ENCODE data around the gene NOC3L.

NOC3L gene

DNA sequence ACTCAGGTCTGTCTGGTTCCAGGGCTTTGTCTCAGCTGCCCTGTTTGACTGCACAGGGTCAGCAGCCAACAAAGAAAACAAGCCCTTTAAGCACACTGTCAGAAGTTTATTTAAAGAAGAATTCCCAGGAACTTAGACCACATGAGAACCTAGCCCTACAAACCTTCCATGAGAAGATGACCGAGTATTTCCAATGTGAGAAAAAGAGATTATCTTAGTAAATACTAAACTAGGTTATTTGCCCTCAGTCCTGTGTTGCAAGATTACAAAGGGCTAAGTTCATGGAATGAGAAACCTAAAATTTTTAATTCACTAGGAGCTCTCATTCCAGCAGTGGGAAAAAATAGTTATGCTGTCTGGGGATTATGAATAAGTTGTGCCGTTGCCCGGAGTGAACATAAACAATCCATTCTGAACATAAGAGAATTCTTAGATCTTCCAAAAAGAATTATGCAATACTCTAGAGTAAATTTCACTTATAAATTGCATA lies 46.7 kb downstream of the NOC3L start:
- no peak for DNase-seq
- in situ Hi-C loops (cut with HindIII; ENCODE audit: low pct_ligation_motif_present, low pct_unique_long_range_greater_than_20kb, low sequenced_read_pairs): loop anchor here (25.0 kb wide), 1 partner anchor 404 kb away; no protein-coding TSS in a partner anchor

GRCh38 chr10:94315024-94315451 lies 47.7 kb downstream of the NOC3L start:
- in situ Hi-C loops (cut with HindIII; ENCODE audit: low pct_ligation_motif_present, low pct_unique_long_range_greater_than_20kb, low sequenced_read_pairs): loop anchor here (25.0 kb wide), 1 partner anchor 403 kb away; no protein-coding TSS in a partner anchor
- no peak for DNase-seq

DNA sequence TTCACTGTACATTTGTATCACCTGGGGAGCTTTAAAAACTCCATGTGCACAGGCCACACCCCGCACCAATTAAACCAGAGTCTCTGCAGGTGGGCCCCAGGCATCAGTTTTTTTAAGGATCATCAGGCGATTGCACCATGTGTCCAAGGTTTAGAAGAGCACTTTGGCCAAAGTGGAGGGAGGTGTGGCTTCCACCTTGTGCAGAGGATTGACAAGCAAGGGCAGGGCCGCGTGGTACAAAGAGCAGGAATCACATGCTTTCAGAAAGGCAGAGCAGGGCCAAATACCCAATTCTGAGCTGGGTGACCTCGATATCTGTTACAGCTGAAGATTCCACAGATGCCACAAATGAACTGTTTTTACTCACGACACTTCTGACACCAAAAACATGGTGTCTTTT lies 52.4 kb downstream of the NOC3L start:
- in situ Hi-C loops (cut with HindIII; ENCODE audit: low pct_ligation_motif_present, low pct_unique_long_range_greater_than_20kb, low sequenced_read_pairs): loop anchor here (25.0 kb wide), 1 partner anchor 398 kb away; no protein-coding TSS in a partner anchor
- DNase-seq: no peak

DNA sequence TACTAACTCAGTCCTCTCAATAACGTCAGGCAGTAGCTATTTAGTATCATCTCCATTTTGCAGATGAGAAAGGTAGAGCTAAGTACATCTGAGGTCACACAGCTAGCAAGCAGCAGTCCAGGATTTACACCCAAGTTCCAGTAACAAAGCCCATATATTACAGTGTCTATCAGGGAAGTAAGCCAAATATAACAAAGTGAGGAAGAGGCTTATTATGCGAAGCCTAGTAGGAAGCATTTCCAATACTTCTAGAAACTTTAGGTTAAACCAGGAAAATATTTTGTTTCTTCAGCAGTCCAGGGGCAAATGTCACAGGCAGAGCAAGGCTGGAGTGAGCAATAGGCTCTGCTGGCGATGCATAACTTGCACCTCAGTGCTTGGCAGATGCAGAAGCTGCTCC lies 53.9 kb downstream of the NOC3L start:
- in situ Hi-C loops (cut with HindIII; ENCODE audit: low pct_ligation_motif_present, low pct_unique_long_range_greater_than_20kb, low sequenced_read_pairs): loop anchor here (25.0 kb wide), 1 partner anchor 397 kb away; no protein-coding TSS in a partner anchor
- DNase-seq: no peak

DNA sequence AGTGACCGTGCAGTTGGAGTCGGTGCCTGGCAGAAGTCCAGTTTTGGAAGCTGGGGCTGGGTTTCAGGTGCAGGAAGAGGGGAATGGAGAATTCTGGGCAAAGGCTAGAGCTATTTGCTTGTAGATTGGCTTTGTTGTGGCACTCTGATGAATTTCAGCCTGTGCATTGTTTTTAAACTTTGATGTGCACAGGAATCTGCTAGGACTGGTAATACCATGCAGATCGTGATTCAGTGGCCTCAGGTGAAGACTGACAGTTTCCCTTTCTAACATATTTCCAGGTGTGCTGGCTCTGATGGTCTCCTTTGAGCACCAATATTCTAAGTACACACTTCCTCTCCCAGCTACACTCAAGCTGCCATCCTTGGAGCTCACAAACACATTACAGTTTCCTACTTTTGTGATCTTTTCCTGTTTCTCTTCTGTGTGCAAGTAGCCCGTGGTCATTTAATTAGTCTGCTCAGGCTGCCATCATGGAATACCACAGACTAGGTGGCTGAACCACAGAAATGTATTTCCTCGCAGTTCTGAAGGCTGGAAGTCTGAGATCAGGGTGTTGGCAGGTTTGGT lies 55.6 kb downstream of the NOC3L start:
- no peak for DNase-seq
- in situ Hi-C loops (cut with HindIII; ENCODE audit: low pct_ligation_motif_present, low pct_unique_long_range_greater_than_20kb, low sequenced_read_pairs): loop anchor here (25.0 kb wide), 1 partner anchor 395 kb away; no protein-coding TSS in a partner anchor

DNA sequence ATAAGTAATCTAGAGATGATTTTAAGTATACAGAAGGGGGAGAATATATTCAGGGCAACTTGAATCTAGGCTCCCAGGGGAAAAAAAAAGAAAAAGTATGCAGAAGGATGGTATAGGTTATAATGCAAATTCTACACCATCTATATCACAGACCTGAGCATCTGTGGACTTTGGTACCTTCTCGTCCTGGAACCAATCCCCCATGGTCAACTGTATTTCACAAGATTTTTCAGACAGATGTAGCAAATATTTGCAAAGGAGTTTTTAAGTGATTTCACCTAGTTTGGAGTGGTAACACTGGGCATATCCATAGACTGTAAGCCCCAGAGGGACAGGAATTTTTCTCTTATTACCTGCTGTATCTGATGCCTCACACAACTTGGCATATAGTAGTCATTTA lies 58.8 kb downstream of the NOC3L start:
- in situ Hi-C loops (cut with HindIII; ENCODE audit: low pct_ligation_motif_present, low pct_unique_long_range_greater_than_20kb, low sequenced_read_pairs): loop anchor here (25.0 kb wide), 1 partner anchor 392 kb away; no protein-coding TSS in a partner anchor
- DNase-seq: no peak

DNA sequence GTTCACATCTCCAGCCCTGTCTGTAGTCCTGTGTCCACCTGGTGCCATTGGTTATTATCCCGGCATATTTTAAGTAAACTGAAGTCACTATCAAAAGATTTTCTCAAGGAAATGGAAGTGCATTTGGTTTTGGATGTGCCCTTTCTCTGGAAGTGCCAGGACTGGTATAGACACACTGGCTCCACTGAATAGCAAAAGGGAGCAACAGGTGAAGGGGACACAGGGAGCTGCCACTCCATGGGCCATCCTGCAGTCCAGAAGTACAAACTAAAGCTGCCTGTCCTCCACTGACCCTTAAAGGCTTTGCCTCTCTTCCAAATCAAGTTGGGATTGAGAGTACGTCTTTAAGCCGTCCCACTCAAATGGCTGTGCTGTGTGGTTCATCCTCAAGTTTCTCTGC lies 62.7 kb downstream of the NOC3L start:
- in situ Hi-C loops (cut with HindIII; ENCODE audit: low pct_ligation_motif_present, low pct_unique_long_range_greater_than_20kb, low sequenced_read_pairs): loop anchor here (25.0 kb wide), 1 partner anchor 388 kb away; no protein-coding TSS in a partner anchor

DNA sequence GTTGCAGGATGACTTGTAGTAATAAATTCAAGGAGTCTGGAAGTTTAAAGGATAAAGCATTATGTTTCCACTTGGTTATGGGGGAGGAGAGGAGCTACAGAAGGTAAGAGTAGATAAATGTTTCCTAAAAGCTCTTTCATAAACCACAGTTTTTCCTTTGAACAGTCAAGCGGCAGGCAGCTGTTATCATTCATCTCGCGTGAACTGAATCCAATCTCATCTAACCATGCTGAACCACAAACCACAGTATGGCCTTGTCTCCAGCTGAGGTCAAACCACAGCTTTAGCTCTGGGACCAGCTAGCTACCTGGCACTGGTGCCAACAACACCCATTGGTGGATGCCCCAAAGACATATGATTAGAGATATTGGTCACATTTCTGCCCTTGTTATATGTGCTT lies 63.3 kb downstream of the NOC3L start:
- in situ Hi-C loops (cut with HindIII; ENCODE audit: low pct_ligation_motif_present, low pct_unique_long_range_greater_than_20kb, low sequenced_read_pairs): no loop called here
- peak; percentile 72 for DNase-seq

More for the DNA sequence above, 62.7 kb downstream of the NOC3L start:
- no peak for DNase-seq

- DNase-seq: no peak
- in situ Hi-C loops (cut with HindIII; ENCODE audit: low pct_ligation_motif_present, low pct_unique_long_range_greater_than_20kb, low sequenced_read_pairs): no loop called here
Observed at GRCh38 chr10:94294168-94294567, 68.6 kb downstream of the NOC3L start.

- in situ Hi-C loops (cut with HindIII; ENCODE audit: low pct_ligation_motif_present, low pct_unique_long_range_greater_than_20kb, low sequenced_read_pairs): no loop called here
- no peak for DNase-seq
Observed at GRCh38 chr10:94293354-94293753, 69.4 kb downstream of the NOC3L start.

- in situ Hi-C loops (cut with HindIII; ENCODE audit: low pct_ligation_motif_present, low pct_unique_long_range_greater_than_20kb, low sequenced_read_pairs): no loop called here
- DNase-seq: no peak
Observed at GRCh38 chr10:94292434-94293090, 70.2 kb downstream of the NOC3L start.

DNA sequence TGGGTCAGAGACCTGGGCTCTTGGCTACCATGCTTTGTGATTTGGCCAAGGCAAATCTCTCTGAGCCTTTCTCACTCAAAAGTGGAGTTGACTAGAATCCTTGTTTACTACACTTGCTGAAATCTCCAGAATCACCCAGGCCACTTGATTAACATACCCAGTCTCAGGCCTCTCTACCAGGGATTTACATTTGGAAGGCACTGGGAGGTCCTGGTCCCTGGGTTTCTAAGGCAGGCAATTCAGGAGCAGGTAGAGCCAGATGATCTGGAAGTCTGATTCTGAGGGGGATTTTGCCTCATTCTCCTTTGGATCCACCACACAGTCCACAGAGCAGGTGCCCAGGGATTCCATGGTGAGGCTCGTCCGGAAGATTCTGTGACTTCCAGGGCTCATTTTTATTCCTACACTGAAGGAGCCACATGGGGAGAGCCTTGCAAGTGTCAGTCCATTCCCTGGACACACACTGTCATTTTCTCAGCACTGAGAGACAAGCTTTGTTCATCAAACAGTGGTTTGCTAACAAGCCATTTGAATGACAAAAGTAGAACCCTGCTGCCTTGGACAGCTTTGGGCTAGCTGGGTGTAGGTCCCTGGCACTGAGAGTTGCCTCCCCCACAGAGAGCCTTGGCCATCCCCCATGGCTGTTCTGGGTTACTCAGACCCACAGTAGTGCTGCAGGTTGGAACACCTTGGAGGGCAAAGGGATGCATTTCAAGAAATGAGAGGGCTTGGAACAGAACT lies 74.2 kb downstream of the NOC3L start:
- in situ Hi-C loops (cut with HindIII; ENCODE audit: low pct_ligation_motif_present, low pct_unique_long_range_greater_than_20kb, low sequenced_read_pairs): no loop called here
- DNase-seq: no peak

DNA sequence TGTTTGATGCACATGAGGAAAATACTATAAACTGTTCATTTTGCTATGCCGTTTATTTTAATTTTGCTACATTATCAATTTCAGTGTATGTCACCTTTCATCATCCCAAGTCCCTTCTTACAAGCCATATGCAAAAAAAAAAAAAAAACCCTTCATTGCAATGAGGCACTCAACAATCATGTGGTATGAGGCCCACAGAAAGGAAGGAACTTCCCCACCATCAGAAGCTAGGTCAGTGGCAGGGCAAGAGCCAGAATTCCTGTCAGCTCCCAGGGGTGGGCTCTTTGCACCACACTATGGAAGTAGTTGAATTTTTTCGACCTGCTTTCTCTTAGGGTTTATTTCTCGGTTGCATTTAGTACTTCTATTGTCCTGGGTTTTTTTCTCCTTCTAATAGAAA lies 75.4 kb downstream of the NOC3L start:
- in situ Hi-C loops (cut with HindIII; ENCODE audit: low pct_ligation_motif_present, low pct_unique_long_range_greater_than_20kb, low sequenced_read_pairs): no loop called here

DNA sequence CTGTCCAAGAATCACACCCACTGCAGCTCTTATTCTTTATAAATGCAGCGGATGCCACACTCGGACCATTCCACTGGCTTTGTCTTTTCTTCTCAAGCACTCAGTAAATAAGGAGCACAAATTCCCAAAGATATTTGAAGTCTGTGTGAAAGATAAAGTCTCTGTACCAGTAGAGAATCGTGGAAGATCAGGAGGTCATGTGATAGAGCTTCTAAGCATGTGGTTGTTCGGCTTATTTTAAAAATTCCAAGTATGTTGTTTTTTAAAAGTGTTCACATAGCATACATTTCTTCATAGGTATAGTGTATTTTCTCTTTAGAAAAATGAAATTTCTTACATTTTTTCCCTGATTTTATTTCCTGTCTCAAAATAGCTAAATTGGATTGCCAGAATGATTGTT lies 75.8 kb downstream of the NOC3L start:
- in situ Hi-C loops (cut with HindIII; ENCODE audit: low pct_ligation_motif_present, low pct_unique_long_range_greater_than_20kb, low sequenced_read_pairs): no loop called here
- DNase-seq: peak; percentile 13

More for the DNA sequence above, 75.4 kb downstream of the NOC3L start:
- no peak for DNase-seq

DNA sequence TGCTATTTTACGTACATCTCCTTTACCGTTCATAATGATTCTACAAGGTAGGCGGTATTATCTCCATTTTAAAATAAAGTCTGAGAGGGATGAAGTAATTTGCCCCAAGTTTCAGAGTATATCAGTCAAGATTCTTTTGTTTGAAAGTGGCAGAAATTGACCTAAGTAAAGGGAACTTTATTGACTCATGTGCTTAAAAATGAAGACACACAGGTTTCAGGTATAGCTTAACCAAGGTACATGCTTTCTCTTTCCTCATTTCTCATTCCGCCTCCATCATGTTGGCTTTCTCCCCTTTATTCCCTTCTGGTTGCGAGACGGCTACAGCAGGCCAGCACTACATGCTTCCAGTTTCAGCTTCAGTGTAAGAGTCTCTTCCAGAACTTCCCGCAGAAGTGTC lies 77.5 kb downstream of the NOC3L start:
- no peak for DNase-seq
- in situ Hi-C loops (cut with HindIII; ENCODE audit: low pct_ligation_motif_present, low pct_unique_long_range_greater_than_20kb, low sequenced_read_pairs): no loop called here

Data from ACHN (cell line).